WTC11 (cell line): ENCODE results near the gene ATP6V1G2. TPM values are rescaled to one million over a fixed set of nuclear protein-coding genes. Genes with fewer than 3 reads are reported as not detected.
"Not testable (repeated sequence)": the region's sequence is repeated elsewhere in the genome, so short reads cannot be mapped to it uniquely, and the experiment has no call there.

Source experiments
- ATAC-seq: fragments of 200-7000 bp; cut with Tn5 transposase; 2 replicates; pipeline ENCODE4 v1.10.0; 2021; ENCODE audit warnings: mild to moderate bottlenecking, moderate library complexity
- CTCF ChIA-PET: fragments of 300-600 bp; sonication (Branson Sonifier 250); formaldehyde crosslinking; loops from one replicate; lab custom pipeline; 2021; ENCODE audit warnings: antibody characterized with exemption; lab: Charles Lee
- POLR2A ChIA-PET: fragments of 350-600 bp; sonication (Branson Sonifier 250); formaldehyde crosslinking; loops from one replicate; lab custom pipeline; 2021; ENCODE audit warnings: antibody characterized with exemption; lab: Charles Lee
- DNase-seq: peaks from one replicate; pipeline ENCODE4 v3.0.0; 2021; ENCODE audit warnings: low spot score
- H3K27ac Mint-ChIP-seq: 2 replicates; pipeline ENCODE4 v1.8.0; 2021; ENCODE audit warnings: mixed read lengths
- H3K27me3 Mint-ChIP-seq: 2 replicates; pipeline ENCODE4 v1.8.0; 2021; ENCODE audit warnings: low read depth, mild to moderate bottlenecking, moderate library complexity, mixed read lengths
- H3K36me3 Mint-ChIP-seq: 2 replicates; pipeline ENCODE4 v1.8.0; 2021; ENCODE audit warnings: mixed read lengths
- H3K4me1 Mint-ChIP-seq: 2 replicates; pipeline ENCODE4 v1.8.0; 2022; ENCODE audit warnings: mixed read lengths
- H3K4me3 Mint-ChIP-seq: 2 replicates; pipeline ENCODE4 v1.8.0; 2021; ENCODE audit warnings: mild to moderate bottlenecking, moderate library complexity, mixed read lengths
- H3K9me3 Mint-ChIP-seq: 2 replicates; pipeline ENCODE4 v1.8.0; 2021; ENCODE audit warnings: mixed read lengths
- CTCF ChIP-seq: fragments of 200-600 bp; IDR thresholded peaks from 2 replicates; pipeline ENCODE4 v1.8.0; 2022; ENCODE audit warnings: antibody characterized with exemption
- E2F5 ChIP-seq: sonication (generic); formaldehyde crosslinking; IDR thresholded peaks from 2 replicates; pipeline ENCODE4 v1.8.1; 2022; ENCODE audit warnings: mild to moderate bottlenecking, moderate library complexity, missing genetic modification reagents
- ELF4 ChIP-seq: sonication (generic); formaldehyde crosslinking; IDR thresholded peaks from 2 replicates; pipeline ENCODE4 v1.8.1; 2022; ENCODE audit warnings: low read depth, mild to moderate bottlenecking, moderate library complexity, missing genetic modification reagents
- GTF2I ChIP-seq: fragments of 250-450 bp; sonication (Bioruptor Pico); conservative IDR thresholded peaks from 2 replicates; pipeline ENCODE4 v1.4.0; 2021; ENCODE audit warnings: mild to moderate bottlenecking
- JAZF1 ChIP-seq: fragments of 250-450 bp; sonication (Bioruptor Pico); IDR thresholded peaks from 2 replicates; pipeline ENCODE4 v1.9.0; 2021; ENCODE audit warnings: moderate library complexity, mild to moderate bottlenecking, inconsistent platforms
- MAX ChIP-seq: sonication (generic); formaldehyde crosslinking; IDR thresholded peaks from 2 replicates; pipeline ENCODE4 v1.8.0; 2022; ENCODE audit warnings: mild to moderate bottlenecking, missing genetic modification reagents
- MLX ChIP-seq: sonication (generic); formaldehyde crosslinking; IDR thresholded peaks from 2 replicates; pipeline ENCODE4 v1.8.1; 2023; ENCODE audit warnings: mild to moderate bottlenecking, missing genetic modification reagents, moderate library complexity
- NFYB ChIP-seq: sonication (generic); formaldehyde crosslinking; conservative IDR thresholded peaks from 2 replicates; pipeline ENCODE4 v1.8.0; 2022; ENCODE audit warnings: low read depth, missing genetic modification reagents
- NR2C2 ChIP-seq: sonication (generic); formaldehyde crosslinking; IDR thresholded peaks from 2 replicates; pipeline ENCODE4 v1.8.0; 2022; ENCODE audit warnings: mild to moderate bottlenecking, missing genetic modification reagents
- RELA ChIP-seq: sonication (generic); formaldehyde crosslinking; IDR thresholded peaks from 2 replicates; pipeline ENCODE4 v1.8.1; 2022; ENCODE audit warnings: missing genetic modification reagents, mild to moderate bottlenecking, borderline replicate concordance
- USF1 ChIP-seq: sonication (generic); formaldehyde crosslinking; IDR thresholded peaks from 2 replicates; pipeline ENCODE4 v1.8.0; 2022; ENCODE audit warnings: mild to moderate bottlenecking, missing genetic modification reagents
- ZBTB43 ChIP-seq: sonication (generic); formaldehyde crosslinking; IDR thresholded peaks from 2 replicates; pipeline ENCODE4 v1.8.1; 2023; ENCODE audit warnings: mild to moderate bottlenecking, missing genetic modification reagents
- ZNF121 ChIP-seq: sonication (generic); formaldehyde crosslinking; IDR thresholded peaks from 2 replicates; pipeline ENCODE4 v1.8.0; 2023; ENCODE audit warnings: missing genetic modification reagents
- ZNF512 ChIP-seq: sonication (generic); formaldehyde crosslinking; IDR thresholded peaks from 2 replicates; pipeline ENCODE4 v1.8.1; 2022; ENCODE audit warnings: missing genetic modification reagents, borderline replicate concordance
- total RNA-seq: library from RNA; stranded (reverse); gene quantifications from 3 replicates; pipeline ENCODE4 v1.2.3, GENCODE V29; 2021

ATP6V1G2 gene
- total RNA-seq, 1 experiment from 2014 or later = 4.0 TPM

- H3K4me3 Mint-ChIP-seq = no peak overlapping the region
- H3K27ac Mint-ChIP-seq = no peak overlapping the region
- ChIA-PET POLR2A (interaction anchor here (1.3 kb wide), 1 partner anchor 23 kb away, joined by 3 read pairs; no protein-coding TSS in a partner anchor), CTCF (interaction anchor here (0.7 to 2.1 kb wide), 5 partner anchors 11 to 79 kb away, joined by 3 to 7 read pairs (median 4); partner anchors contain the start of genes ATP6V1G2 and LST1)
- H3K36me3 Mint-ChIP-seq = peaks cover 17% of the 10 kb centered on the region
- no peaks in the 10 kb centered on the region for H3K9me3 Mint-ChIP-seq
- no peak for DNase-seq
- H3K27me3 Mint-ChIP-seq = no peaks in the 10 kb centered on the region
- no peak for ATAC-seq
- peaks cover 9% of the 10 kb centered on the region for H3K4me1 Mint-ChIP-seq
- no peak for TF ChIP-seq ZBTB43 (CRISPR knock-in tag)
- TF ChIP-seq ELF4 = no peak
- no peak for TF ChIP-seq RELA
- TF ChIP-seq NR2C2 = no peak
- TF ChIP-seq NFYB (CRISPR knock-in tag) = no peak
- no peak for TF ChIP-seq E2F5 (CRISPR knock-in tag)
Measured at GRCh38 chr6:31557443-31558317, 11.3 kb upstream of the ATP6V1G2 start.

- peaks cover 9% of the 10 kb centered on the region for H3K4me1 Mint-ChIP-seq
- ChIA-PET CTCF (interaction anchor here (0.8 to 2.1 kb wide), 5 partner anchors 10 to 43 kb away, joined by 3 to 7 read pairs (median 3); partner anchors contain the start of genes ATP6V1G2 and NCR3), POLR2A (no interaction called here)
- no peak overlapping the region for H3K4me3 Mint-ChIP-seq
- peaks cover 19% of the 10 kb centered on the region for H3K36me3 Mint-ChIP-seq
- no peak for DNase-seq
- H3K27ac Mint-ChIP-seq = no peak overlapping the region
- TF ChIP-seq MLX (CRISPR knock-in tag) (no peak), USF1 (CRISPR knock-in tag) (no peak), JAZF1 (CRISPR knock-in tag) (no peak), ELF4 (no peak)
- H3K27me3 Mint-ChIP-seq = no peaks in the 10 kb centered on the region
- ATAC-seq = no peak
- H3K9me3 Mint-ChIP-seq = no peaks in the 10 kb centered on the region
Measured at GRCh38 chr6:31556307-31556706, 9.9 kb upstream of the ATP6V1G2 start.

- Mint-ChIP-seq H3K36me3 (peaks cover 22% of the 10 kb centered on the region), H3K27ac (peak overlapping the region; percentile 70; the same call in 1 of the 2 replicates)
- H3K9me3 Mint-ChIP-seq, H3K4me1 Mint-ChIP-seq, H3K27me3 Mint-ChIP-seq, H3K4me3 Mint-ChIP-seq: not testable (repeated sequence)
- peak; percentile 6; the same call in 1 of the 2 replicates for ATAC-seq
- CTCF ChIA-PET = interaction anchor here (0.6 to 7.2 kb wide), 36 partner anchors 9 to 515 kb away, joined by 3 to 319 read pairs (median 4); partner anchors contain the start of genes C6orf47, DDAH2, DDX39B and LST1
- POLR2A ChIA-PET = interaction anchor here (0.6 to 1.4 kb wide), 6 partner anchors 10 to 113 kb away, joined by 3 to 6 read pairs (median 4); partner anchors contain the start of genes DDX39B, GPANK1 and NCR3
- peak; percentile 62 for DNase-seq
- TF ChIP-seq CTCF = 0 out of 2 replicates have a peak, but pooled peaks have one; percentile 24
- 0 out of 2 replicates have a peak, but pooled peaks have one; percentile 45 for TF ChIP-seq ZNF121 (CRISPR knock-in tag)
Measured at GRCh38 chr6:31551371-31551770, 5.0 kb upstream of the ATP6V1G2 start.

GRCh38 chr6:31548544-31548873 is 2.1 kb upstream of the ATP6V1G2 start:
- ATAC-seq (no peak), DNase-seq (no peak)
- Mint-ChIP-seq H3K36me3 (peaks cover 19% of the 10 kb centered on the region), H3K4me1 (peaks cover 17% of the 10 kb centered on the region), H3K27ac (no peak overlapping the region), H3K27me3 (no peaks in the 10 kb centered on the region), H3K4me3 (peak overlapping the region; percentile 82), H3K9me3 (no peaks in the 10 kb centered on the region)
- CTCF ChIA-PET = interaction anchor here (7.2 kb wide), 1 partner anchor 49 kb away, joined by 319 read pairs; the partner anchor contains the start of gene NCR3
- POLR2A ChIA-PET = no interaction called here
- TF ChIP-seq ZNF512 (no peak), GTF2I (CRISPR knock-in tag) (no peak), MAX (CRISPR knock-in tag) (no peak), JAZF1 (CRISPR knock-in tag) (no peak)
